GM23248 (cell line): Measurements from ENCODE around the gene PALM3.

ENCODE experiments used
- EZH2 ChIP-seq: fragments of 200-600 bp; sonication (generic); IDR thresholded peaks from 2 replicates; pipeline ENCODE4 v1.6.1; 2018; ENCODE audit warnings: antibody characterized with exemption, mild to moderate bottlenecking; ENCODE audit not compliant: insufficient read depth, poor library complexity, severe bottlenecking
- EZH2phosphoT487 ChIP-seq: fragments of 200-600 bp; sonication (generic); IDR thresholded peaks from 2 replicates; pipeline ENCODE4 v1.6.1; 2018; ENCODE audit warnings: antibody characterized with exemption, moderate library complexity, mild to moderate bottlenecking, low read depth; ENCODE audit not compliant: insufficient read depth

DNA sequence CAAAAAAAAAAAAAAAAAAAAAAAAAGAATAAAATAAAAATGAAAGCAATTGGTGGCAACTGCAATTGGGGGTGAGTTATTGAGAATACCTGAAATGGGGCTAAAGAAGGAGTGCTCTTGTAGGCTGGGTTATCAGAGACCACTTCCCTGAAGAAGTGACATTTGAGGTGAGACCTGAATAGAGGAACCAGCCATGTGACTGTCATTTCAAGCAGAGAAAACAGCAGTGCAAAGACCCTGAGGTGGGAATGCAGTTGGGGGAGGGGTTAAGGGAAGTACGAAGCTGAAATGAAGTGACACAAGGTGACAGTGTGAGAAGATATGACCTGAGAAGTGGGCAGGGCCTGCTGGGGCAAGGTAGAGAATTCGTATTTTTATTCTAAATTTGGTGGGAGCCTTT lies 4.3 kb upstream of the PALM3 start:
- TF ChIP-seq EZH2, result no peak
- no peak for TF ChIP-seq EZH2phosphoT487
